ENCODE data around the gene TNFAIP8L1. TPM values are rescaled to one million over a fixed set of nuclear protein-coding genes. Genes with fewer than 3 reads are reported as not detected.

Gene TNFAIP8L1
- 6.1 TPM for polyA plus RNA-seq (2013, experiment 1 of 2)
- 6.6 TPM for polyA plus RNA-seq (2013, experiment 2 of 2)

DNA sequence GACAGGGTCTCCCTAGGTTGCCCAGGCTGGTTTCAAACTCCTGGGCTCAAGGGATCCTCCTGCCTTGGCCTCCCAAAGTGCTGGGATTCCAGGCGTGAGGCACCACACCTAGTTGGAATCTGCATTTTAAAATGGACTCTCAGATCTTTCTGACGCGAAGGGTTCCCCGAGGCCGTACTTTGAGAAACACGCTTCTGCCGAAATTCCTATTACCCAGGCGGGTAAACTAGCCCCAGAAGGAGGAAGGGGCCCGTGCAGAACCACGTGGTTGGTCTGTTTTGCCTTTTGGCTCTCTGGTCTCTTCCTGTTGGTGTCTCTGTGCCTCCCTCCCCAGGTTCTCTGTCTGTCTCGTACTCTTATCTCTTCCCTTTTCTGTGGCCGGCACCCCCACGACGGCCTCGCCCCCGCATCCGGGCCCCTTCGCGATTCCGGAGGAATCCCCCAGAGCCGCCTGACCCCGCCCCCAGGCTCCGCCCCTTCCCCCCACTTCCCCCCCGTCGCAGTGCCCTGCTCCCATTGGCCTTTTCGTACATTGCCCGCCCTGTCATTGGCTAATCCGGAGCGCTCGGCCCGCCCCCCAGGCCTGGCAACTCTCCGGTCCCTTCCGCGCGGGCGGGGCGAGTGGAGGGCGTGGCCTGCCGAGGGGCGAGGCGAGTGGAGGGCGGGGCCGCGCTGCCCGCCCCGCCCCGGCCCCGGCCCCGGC lies at the start of gene TNFAIP8L1:
Gene TNFAIP8L1 (plus strand): TSS at position 689 of the 703 bp plus-strand sequence. CDS start 12,354 bp downstream, outside the sequence.
- peak within 1 kb of the TSS; percentile 71 for H2BK120ac ChIP-seq (ENCODE audit: low read depth, low read length)
- peak within 1 kb of the TSS; percentile 88 for H2AFZ ChIP-seq (ENCODE audit: low read depth, low read length)
- WGBS = 3% methylated on average over 44 of the region's 49 CpGs
- peak within 1 kb of the TSS; percentile 18 for H4K91ac ChIP-seq (ENCODE audit: low read length)
- peak within 1 kb of the TSS; percentile 6 for H2AK5ac ChIP-seq (ENCODE audit: low read length, severe bottlenecking)
- H2BK12ac ChIP-seq (ENCODE audit: low read length in 2 of 2) = peak within 1 kb of the TSS in 1 of 2 experiments; percentile 93
- H3K27ac ChIP-seq (ENCODE audit: low read length, poor library complexity, severe bottlenecking) = peak within 1 kb of the TSS; percentile 64
- peak within 1 kb of the TSS; percentile 53 to 75 for H3K4ac ChIP-seq (ENCODE audit: low read depth in 1 of 2, low read length in 2 of 2)
- peak within 1 kb of the TSS in 1 of 2 experiments; percentile 99 for H3K14ac ChIP-seq (ENCODE audit: low read length in 2 of 2)
- H3K9me3 ChIP-seq (ENCODE audit: control insufficient read depth, low read length) = no peaks in the 10 kb centered on the region
- H3K18ac ChIP-seq (ENCODE audit: low read depth in 1 of 2, low read length in 2 of 2) = peak within 1 kb of the TSS; percentile 76 to 94
- peak within 1 kb of the TSS in 1 of 2 experiments; percentile 88 for H3K23ac ChIP-seq (ENCODE audit: low read length in 2 of 2)
- H2BK15ac ChIP-seq (ENCODE audit: low read depth, poor library complexity, severe bottlenecking) = peak within 1 kb of the TSS; percentile 33
- H2BK5ac ChIP-seq (ENCODE audit: low read depth, low read length, poor library complexity, severe bottlenecking) = peak within 1 kb of the TSS; percentile 46
- H3K4me1 ChIP-seq (ENCODE audit: control insufficient read depth, insufficient read depth, low read depth, low read length) = peaks cover 38% of the 10 kb centered on the region
- peaks cover 0 to 4% of the 10 kb centered on the region in 2 experiments for H3K27me3 ChIP-seq (ENCODE audit: control insufficient read depth in 1 of 2, insufficient read depth in 1 of 2, low read length in 2 of 2)
- peak within 1 kb of the TSS; percentile 76 for H3K9ac ChIP-seq (ENCODE audit: low read length)
- peaks cover 36% of the 10 kb centered on the region for H3K79me1 ChIP-seq (replicated peaks; ENCODE audit: low read length, poor library complexity, severe bottlenecking)
- H4K8ac ChIP-seq (ENCODE audit: low read length) = peak within 1 kb of the TSS; percentile 93
- DNase-seq = peak; percentile 96
- peak within 1 kb of the TSS; percentile 96 for H3K4me2 ChIP-seq (ENCODE audit: low read length, poor library complexity, severe bottlenecking)
- H3K4me3 ChIP-seq (ENCODE audit: insufficient read depth in 1 of 2, low read depth in 1 of 2, low read length in 2 of 2) = peak within 1 kb of the TSS; percentile 82 to 88
- peaks cover 0 to 13% of the 10 kb centered on the region in 2 experiments for H3K36me3 ChIP-seq (ENCODE audit: control insufficient read depth in 1 of 2, insufficient read depth in 2 of 2, low read depth in 1 of 2, low read length in 2 of 2)

DNA sequence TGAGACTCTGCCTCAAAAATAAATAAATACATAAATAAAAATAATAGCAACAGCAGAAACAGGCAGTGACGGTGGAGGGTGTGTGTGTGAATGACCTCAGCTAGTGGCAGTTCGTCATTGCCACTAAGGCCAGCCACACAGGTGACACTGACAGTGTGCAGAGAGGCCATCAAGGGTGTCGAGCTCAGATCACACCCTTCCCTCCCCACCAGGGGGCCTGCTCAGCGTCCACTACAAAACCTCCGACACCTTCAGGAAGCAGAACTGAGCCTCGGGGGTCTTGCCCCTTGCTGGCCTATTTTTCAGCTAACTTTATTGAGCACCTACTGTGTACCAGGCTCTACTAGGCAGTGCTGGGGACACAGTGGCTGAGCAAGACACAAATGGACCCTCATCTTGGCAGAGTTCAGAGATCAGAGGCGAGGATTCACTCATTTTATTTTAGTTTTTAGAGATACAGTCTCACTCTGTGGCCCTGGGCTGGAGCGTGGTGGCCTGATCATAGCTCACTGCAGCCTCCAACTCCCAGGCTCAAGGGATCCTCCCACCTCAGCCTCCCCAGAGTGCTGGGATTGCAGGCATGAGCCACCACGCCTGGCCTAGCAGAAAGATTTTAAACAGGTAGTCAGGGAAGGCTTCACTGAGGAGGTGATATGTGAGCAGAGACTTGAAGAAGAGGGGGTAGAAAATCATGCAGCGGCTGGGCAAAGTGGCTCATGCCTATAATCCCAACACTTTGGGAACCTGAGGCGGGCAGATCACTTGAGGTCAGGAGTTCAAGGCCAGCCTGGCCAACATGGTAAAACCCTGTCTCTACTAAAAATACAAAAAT lies 49.5 kb upstream of the TNFAIP8L1 start:
- Histone ChIP-seq H3K36me3 (ENCODE audit: control insufficient read depth in 1 of 2, insufficient read depth in 2 of 2, low read depth in 1 of 2, low read length in 2 of 2) (no peaks in the 10 kb centered on the region), H3K27me3 (ENCODE audit: control insufficient read depth in 1 of 2, insufficient read depth in 1 of 2, low read length in 2 of 2) (peaks cover 37 to 57% of the 10 kb centered on the region in 2 experiments), H3K27ac (ENCODE audit: low read length, poor library complexity, severe bottlenecking) (no peak overlapping the region), H3K4me1 (ENCODE audit: control insufficient read depth, insufficient read depth, low read depth, low read length) (peaks cover 2% of the 10 kb centered on the region), H2AK5ac (ENCODE audit: low read length, severe bottlenecking) (no peak overlapping the region), H3K79me1 (replicated peaks; ENCODE audit: low read length, poor library complexity, severe bottlenecking) (no peaks in the 10 kb centered on the region), H3K9me3 (ENCODE audit: control insufficient read depth, low read length) (no peaks in the 10 kb centered on the region), H3K4me2 (ENCODE audit: low read length, poor library complexity, severe bottlenecking) (no peak overlapping the region), H3K4ac (ENCODE audit: low read depth in 1 of 2, low read length in 2 of 2) (no peak overlapping the region), H4K8ac (ENCODE audit: low read length) (no peak overlapping the region), H3K4me3 (ENCODE audit: insufficient read depth in 1 of 2, low read depth in 1 of 2, low read length in 2 of 2) (no peak overlapping the region), H2BK15ac (ENCODE audit: low read depth, poor library complexity, severe bottlenecking) (no peak overlapping the region), H2BK120ac (ENCODE audit: low read depth, low read length) (no peak overlapping the region), H2AFZ (ENCODE audit: low read depth, low read length) (no peak overlapping the region), H2BK12ac (ENCODE audit: low read length in 2 of 2) (no peak overlapping the region), H3K14ac (ENCODE audit: low read length in 2 of 2) (no peak overlapping the region), H3K9ac (ENCODE audit: low read length) (no peak overlapping the region), H3K18ac (ENCODE audit: low read depth in 1 of 2, low read length in 2 of 2) (no peak overlapping the region), H3K23ac (ENCODE audit: low read length in 2 of 2) (no peak overlapping the region), H2BK5ac (ENCODE audit: low read depth, low read length, poor library complexity, severe bottlenecking) (no peak overlapping the region), H4K91ac (ENCODE audit: low read length) (no peak overlapping the region)
- no peak for DNase-seq
- 50% methylated on average over 10 of the region's 11 CpGs for WGBS

DNA sequence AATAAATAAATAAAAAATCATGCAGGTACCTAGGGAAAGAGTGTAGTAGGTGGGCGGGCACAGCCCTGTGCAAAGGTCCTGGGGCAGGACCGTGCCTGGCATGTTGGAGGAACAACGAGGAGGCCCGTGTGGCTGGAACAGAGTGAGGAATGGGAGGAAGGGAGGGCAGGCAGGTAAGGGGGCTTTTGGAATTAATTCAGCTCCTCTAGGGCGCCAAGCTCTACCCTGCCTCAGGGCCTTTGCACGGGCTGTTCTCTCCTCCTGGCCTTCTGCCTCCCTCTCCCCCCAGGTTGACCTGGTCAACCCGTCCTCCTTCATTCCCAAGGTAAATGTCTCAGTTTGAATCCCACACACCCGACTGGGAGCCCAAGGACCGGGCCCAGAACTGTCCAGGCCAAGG lies 48.8 kb upstream of the TNFAIP8L1 start:
- H3K4me1 ChIP-seq (ENCODE audit: control insufficient read depth, insufficient read depth, low read depth, low read length) = no peaks in the 10 kb centered on the region

DNA sequence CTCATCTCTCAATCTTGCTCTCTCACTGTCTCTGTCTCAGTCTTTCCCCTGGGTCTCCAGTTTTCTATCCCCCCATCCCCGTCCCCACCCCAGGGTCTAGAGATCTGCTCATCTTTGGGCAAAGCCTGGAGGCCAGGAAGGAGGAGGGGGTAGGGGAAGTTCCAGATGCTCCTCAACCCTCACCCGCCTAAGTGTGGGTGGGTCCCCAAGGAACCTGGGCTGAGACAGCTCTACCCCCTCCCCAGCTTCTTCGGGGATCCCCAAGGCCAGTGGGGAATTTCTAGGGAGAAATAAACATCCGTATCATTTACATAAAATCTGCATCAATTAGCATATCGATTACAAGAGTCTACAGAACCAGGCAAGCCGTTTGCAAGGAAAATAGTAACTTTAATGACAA lies 48.0 kb upstream of the TNFAIP8L1 start:
- Histone ChIP-seq H3K23ac (ENCODE audit: low read length in 2 of 2) (no peak overlapping the region), H3K4me2 (ENCODE audit: low read length, poor library complexity, severe bottlenecking) (no peak overlapping the region), H3K14ac (ENCODE audit: low read length in 2 of 2) (no peak overlapping the region), H4K8ac (ENCODE audit: low read length) (no peak overlapping the region), H3K4me3 (ENCODE audit: insufficient read depth in 1 of 2, low read depth in 1 of 2, low read length in 2 of 2) (no peak overlapping the region), H2AK5ac (ENCODE audit: low read length, severe bottlenecking) (no peak overlapping the region), H3K4ac (ENCODE audit: low read depth in 1 of 2, low read length in 2 of 2) (no peak overlapping the region), H2AFZ (ENCODE audit: low read depth, low read length) (no peak overlapping the region), H3K79me1 (replicated peaks; ENCODE audit: low read length, poor library complexity, severe bottlenecking) (no peaks in the 10 kb centered on the region), H3K27ac (ENCODE audit: low read length, poor library complexity, severe bottlenecking) (no peak overlapping the region), H3K18ac (ENCODE audit: low read depth in 1 of 2, low read length in 2 of 2) (no peak overlapping the region), H3K27me3 (ENCODE audit: control insufficient read depth in 1 of 2, insufficient read depth in 1 of 2, low read length in 2 of 2) (peaks cover 23 to 55% of the 10 kb centered on the region in 2 experiments), H2BK15ac (ENCODE audit: low read depth, poor library complexity, severe bottlenecking) (no peak overlapping the region), H3K36me3 (ENCODE audit: control insufficient read depth in 1 of 2, insufficient read depth in 2 of 2, low read depth in 1 of 2, low read length in 2 of 2) (no peaks in the 10 kb centered on the region), H3K9me3 (ENCODE audit: control insufficient read depth, low read length) (no peaks in the 10 kb centered on the region), H2BK120ac (ENCODE audit: low read depth, low read length) (no peak overlapping the region), H4K91ac (ENCODE audit: low read length) (no peak overlapping the region), H2BK5ac (ENCODE audit: low read depth, low read length, poor library complexity, severe bottlenecking) (no peak overlapping the region), H3K4me1 (ENCODE audit: control insufficient read depth, insufficient read depth, low read depth, low read length) (no peaks in the 10 kb centered on the region), H3K9ac (ENCODE audit: low read length) (no peak overlapping the region), H2BK12ac (ENCODE audit: low read length in 2 of 2) (no peak overlapping the region)
- 81% methylated on average over 3 of the region's 6 CpGs for WGBS
- DNase-seq = no peak

More for the DNA sequence above, 48.8 kb upstream of the TNFAIP8L1 start:
- Histone ChIP-seq H2AFZ (ENCODE audit: low read depth, low read length) (no peak overlapping the region), H3K79me1 (replicated peaks; ENCODE audit: low read length, poor library complexity, severe bottlenecking) (no peaks in the 10 kb centered on the region), H3K23ac (ENCODE audit: low read length in 2 of 2) (no peak overlapping the region), H2BK12ac (ENCODE audit: low read length in 2 of 2) (no peak overlapping the region), H2AK5ac (ENCODE audit: low read length, severe bottlenecking) (no peak overlapping the region), H3K18ac (ENCODE audit: low read depth in 1 of 2, low read length in 2 of 2) (no peak overlapping the region), H3K4me2 (ENCODE audit: low read length, poor library complexity, severe bottlenecking) (no peak overlapping the region), H3K36me3 (ENCODE audit: control insufficient read depth in 1 of 2, insufficient read depth in 2 of 2, low read depth in 1 of 2, low read length in 2 of 2) (no peaks in the 10 kb centered on the region), H3K27ac (ENCODE audit: low read length, poor library complexity, severe bottlenecking) (no peak overlapping the region), H2BK5ac (ENCODE audit: low read depth, low read length, poor library complexity, severe bottlenecking) (no peak overlapping the region), H3K9me3 (ENCODE audit: control insufficient read depth, low read length) (no peaks in the 10 kb centered on the region), H3K4me3 (ENCODE audit: insufficient read depth in 1 of 2, low read depth in 1 of 2, low read length in 2 of 2) (no peak overlapping the region), H3K14ac (ENCODE audit: low read length in 2 of 2) (no peak overlapping the region), H3K9ac (ENCODE audit: low read length) (no peak overlapping the region), H2BK120ac (ENCODE audit: low read depth, low read length) (no peak overlapping the region), H2BK15ac (ENCODE audit: low read depth, poor library complexity, severe bottlenecking) (no peak overlapping the region), H3K4ac (ENCODE audit: low read depth in 1 of 2, low read length in 2 of 2) (no peak overlapping the region), H4K8ac (ENCODE audit: low read length) (no peak overlapping the region), H3K27me3 (ENCODE audit: control insufficient read depth in 1 of 2, insufficient read depth in 1 of 2, low read length in 2 of 2) (peaks cover 30 to 55% of the 10 kb centered on the region in 2 experiments), H4K91ac (ENCODE audit: low read length) (no peak overlapping the region)
- 95% methylated on average over 9 of the region's 9 CpGs for WGBS
- no peak for DNase-seq
